Psoas muscle (tissue), 8 donors: ENCODE data around the gene KHDRBS1. TPM values are rescaled to one million over a fixed set of nuclear protein-coding genes. Genes with fewer than 3 reads are reported as not detected.
A peak's percentile ranks its signal among the peaks of the same experiment; 100 is the strongest.

Experiments
- ATAC-seq, 4 donors: fragments of 200-7000 bp; cut with Tn5 transposase; one replicate each; pipeline ENCODE4 v1.9.1; 2020; ENCODE audit warnings: moderate library complexity in 3 of 4, mild to moderate bottlenecking in 2 of 4
- DNase-seq, 2 donors: peaks; one replicate each; pipeline ENCODE4 v3.0.0-alpha.2; 2020
- H3K27ac ChIP-seq: fragments of 200-600 bp; one replicate; pipeline ENCODE4 v1.8.0; 2022
- H3K27me3 ChIP-seq, 3 donors: fragments of 200-600 bp in 1 of 3; one replicate each; pipeline versions ENCODE4 v1.6.1 to v1.8.0; 2013 to 2022; ENCODE audit warnings: low read length in 2 of 3, mild to moderate bottlenecking in 2 of 3, moderate library complexity in 1 of 3; ENCODE audit not compliant: insufficient read depth in 3 of 3
- H3K36me3 ChIP-seq, 2 donors: fragments of 200-600 bp in 1 of 2; one replicate each; pipeline versions ENCODE4 v1.6.1 to v1.8.0; 2013 to 2022; ENCODE audit warnings: low read depth in 1 of 2, mild to moderate bottlenecking in 1 of 2, moderate library complexity in 1 of 2; ENCODE audit not compliant: insufficient read depth in 1 of 2
- H3K4me1 ChIP-seq: fragments of 200-600 bp; one replicate; pipeline ENCODE4 v1.8.0; 2022
- H3K4me3 ChIP-seq: fragments of 200-600 bp; one replicate; pipeline ENCODE4 v1.8.0; 2022; ENCODE audit warnings: mild to moderate bottlenecking
- H3K9me3 ChIP-seq: fragments of 200-600 bp; one replicate; pipeline ENCODE4 v1.8.0; 2022
- WGBS, 3 donors: extraction: QIAGEN DNeasy Blood & Tissue Kit; methylation state at CpG; one replicate each; pipeline versions ENCODE4 v1.1.6 to v1.1.7; 2013; 5-methylcytosine and 5-hydroxymethylcytosine counted together
- intact Hi-C, 2 donors: fragments of 100-400 bp; cut with DNase I; formaldehyde crosslinking; loops; one replicate each; pipeline versions ENCODE4 v1.11.0 to v1.14.2; 2022
- polyA plus RNA-seq, 3 donors: library from polyadenylated mRNA; stranded (reverse); fragments of 200-250 nt; gene quantifications; one replicate each; pipeline ENCODE4 v1.2.3, GENCODE V29; 2013
- total RNA-seq, 4 donors: library from RNA; stranded (reverse); fragmentation: NEBNext Ultra II Directional in 2 of 4; extraction: Animal tissue kit (Norgen Biotek cat#: 25700) in 2 of 4; gene quantifications; one replicate each; pipeline versions ENCODE4 v1.2.1 to v1.2.4, GENCODE V29; 2021 to 2023
- TF ChIP-seq, protein P1 (sequence below): fragments of 200-600 bp; IDR thresholded peaks from one replicate; pipeline ENCODE4 v1.8.0; 2022; ENCODE audit warnings: antibody characterized with exemption
- donor health status: healthy with polysubstance abuse.
- donor health status: DM: no; HTN: no; CAD: no; lungs with moderate emphysema.
- donor health status: Bipolar disorder and iron deficiency.
- donor health status: healthy.
- donor health status: DM: yes; HTN: yes; CAD: no.
- donor health status: DM: no; HTN: no; CAD: no.
- donor health status: DM: no; HTN: no; CAD: no.
- donor health status: DM: yes; HTN: yes; CAD: no.

Gene KHDRBS1
- total and polyA plus RNA-seq, 7 donors: 30.6 to 64.5 (median 46.5) TPM

DNA sequence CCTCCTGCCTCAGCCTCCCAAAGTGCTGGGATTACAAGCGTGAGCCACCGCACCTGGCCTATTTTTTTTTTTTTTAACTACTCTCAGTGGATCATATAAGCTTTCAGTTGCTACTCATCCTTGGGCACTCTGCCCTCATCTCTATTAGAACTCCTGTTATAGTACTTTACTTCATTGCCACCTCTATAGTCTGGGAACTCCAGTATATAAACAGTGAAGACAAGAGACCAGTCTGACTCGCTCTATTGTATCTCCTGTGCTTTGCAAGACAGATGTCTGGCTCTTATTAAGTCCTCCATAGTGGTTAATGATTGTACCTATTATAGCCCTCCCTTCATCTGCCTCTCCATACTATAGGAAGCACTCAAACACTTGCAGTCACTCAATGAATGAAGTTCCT is 15.1 kb downstream of the KHDRBS1 start:
- Histone ChIP-seq H3K4me1 (peaks cover 6% of the 10 kb centered on the region), H3K36me3 (peaks cover 12 to 35% of the 10 kb centered on the region in 2 donors), H3K9me3 (no peaks in the 10 kb centered on the region), H3K27ac (no peak overlapping the region), H3K4me3 (no peak overlapping the region), H3K27me3 (no peaks in the 10 kb centered on the region)
- no peak for DNase-seq
- TF ChIP-seq, protein P1, sequence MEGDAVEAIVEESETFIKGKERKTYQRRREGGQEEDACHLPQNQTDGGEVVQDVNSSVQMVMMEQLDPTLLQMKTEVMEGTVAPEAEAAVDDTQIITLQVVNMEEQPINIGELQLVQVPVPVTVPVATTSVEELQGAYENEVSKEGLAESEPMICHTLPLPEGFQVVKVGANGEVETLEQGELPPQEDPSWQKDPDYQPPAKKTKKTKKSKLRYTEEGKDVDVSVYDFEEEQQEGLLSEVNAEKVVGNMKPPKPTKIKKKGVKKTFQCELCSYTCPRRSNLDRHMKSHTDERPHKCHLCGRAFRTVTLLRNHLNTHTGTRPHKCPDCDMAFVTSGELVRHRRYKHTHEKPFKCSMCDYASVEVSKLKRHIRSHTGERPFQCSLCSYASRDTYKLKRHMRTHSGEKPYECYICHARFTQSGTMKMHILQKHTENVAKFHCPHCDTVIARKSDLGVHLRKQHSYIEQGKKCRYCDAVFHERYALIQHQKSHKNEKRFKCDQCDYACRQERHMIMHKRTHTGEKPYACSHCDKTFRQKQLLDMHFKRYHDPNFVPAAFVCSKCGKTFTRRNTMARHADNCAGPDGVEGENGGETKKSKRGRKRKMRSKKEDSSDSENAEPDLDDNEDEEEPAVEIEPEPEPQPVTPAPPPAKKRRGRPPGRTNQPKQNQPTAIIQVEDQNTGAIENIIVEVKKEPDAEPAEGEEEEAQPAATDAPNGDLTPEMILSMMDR: no peak
- intact Hi-C loops: no loop called here
- peak; percentile 67 to 86 (median 75) for ATAC-seq
- 60 to 75% (median 62%) methylated on average over 3 of the region's 3 CpGs for WGBS, 3 donors

DNA sequence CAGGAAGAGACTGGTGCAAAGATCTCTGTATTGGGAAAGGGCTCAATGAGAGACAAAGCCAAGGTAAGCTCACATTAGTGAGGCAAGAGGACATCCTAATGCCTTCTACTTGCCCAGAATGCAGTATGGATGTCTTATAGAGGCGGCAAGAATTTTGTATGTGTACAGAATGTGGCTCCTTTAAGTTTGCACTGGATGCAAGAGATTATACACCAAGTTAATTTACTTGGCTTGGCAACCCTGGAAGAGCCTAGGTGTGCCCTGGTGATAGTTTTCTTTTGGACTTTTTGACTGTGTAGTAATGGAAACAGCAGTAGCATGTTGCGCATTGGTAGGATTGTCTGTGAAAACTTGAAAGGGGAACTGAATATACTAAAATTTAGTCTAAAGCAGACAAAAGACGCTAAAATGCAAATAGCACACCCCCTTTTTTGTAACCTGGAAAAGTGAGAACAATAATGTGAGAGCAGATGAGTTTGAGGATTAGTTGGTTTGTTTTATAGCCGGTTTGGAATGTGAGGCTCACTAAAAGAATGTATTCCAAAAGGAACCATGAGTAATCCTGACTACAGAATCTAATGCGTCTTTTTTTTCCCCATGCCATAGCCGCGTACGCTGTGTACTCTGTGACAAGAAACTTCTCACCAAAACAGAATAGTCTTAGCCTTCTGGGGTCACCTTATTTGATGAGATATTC is 18.1 kb downstream of the KHDRBS1 start:
- no peak overlapping the region for H3K4me3 ChIP-seq

DNA sequence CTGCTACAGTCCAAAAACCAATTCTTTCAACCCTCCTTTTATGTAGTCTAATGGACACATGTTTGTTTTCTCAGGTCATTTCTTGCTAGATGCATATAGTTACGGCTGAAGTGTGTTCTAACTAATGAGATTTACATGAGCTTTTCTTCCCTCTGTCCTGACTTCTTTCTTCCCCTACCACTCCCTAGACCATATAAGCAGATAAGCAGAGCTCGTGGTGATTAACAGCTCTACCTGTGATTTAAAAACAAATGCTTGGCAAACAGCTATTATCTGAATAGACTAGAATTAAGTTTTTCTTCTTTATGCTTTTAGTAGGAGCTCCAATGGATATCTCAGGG is 18.6 kb downstream of the KHDRBS1 start:
- peaks cover 6% of the 10 kb centered on the region for H3K4me1 ChIP-seq
- no peak for DNase-seq
- TF ChIP-seq, protein P1: no peak
- H3K36me3 ChIP-seq: peaks cover 16 to 60% of the 10 kb centered on the region in 2 donors
- ATAC-seq: no peak
- H3K27me3 ChIP-seq: no peaks in the 10 kb centered on the region
- intact Hi-C loops: no loop called here
- no peak overlapping the region for H3K4me3 ChIP-seq
- 87 to 98% (median 90%) methylated on average over 2 of the region's 2 CpGs for WGBS, 3 donors
- no peaks in the 10 kb centered on the region for H3K9me3 ChIP-seq
- no peak overlapping the region for H3K27ac ChIP-seq

More for the DNA sequence above, 18.1 kb downstream of the KHDRBS1 start:
- 75 to 83% (median 82%) methylated on average over 8 of the region's 8 CpGs for WGBS, 3 donors
- Histone ChIP-seq H3K27me3 (no peaks in the 10 kb centered on the region), H3K36me3 (peaks cover 16 to 60% of the 10 kb centered on the region in 2 donors), H3K9me3 (no peaks in the 10 kb centered on the region), H3K27ac (no peak overlapping the region), H3K4me1 (peaks cover 6% of the 10 kb centered on the region)
- TF ChIP-seq, protein P1: no peak
- DNase-seq: no peak
- ATAC-seq: peak in 3 of 4 donors; percentile 50 to 68 (median 59)
- intact Hi-C loops: no loop called here

DNA sequence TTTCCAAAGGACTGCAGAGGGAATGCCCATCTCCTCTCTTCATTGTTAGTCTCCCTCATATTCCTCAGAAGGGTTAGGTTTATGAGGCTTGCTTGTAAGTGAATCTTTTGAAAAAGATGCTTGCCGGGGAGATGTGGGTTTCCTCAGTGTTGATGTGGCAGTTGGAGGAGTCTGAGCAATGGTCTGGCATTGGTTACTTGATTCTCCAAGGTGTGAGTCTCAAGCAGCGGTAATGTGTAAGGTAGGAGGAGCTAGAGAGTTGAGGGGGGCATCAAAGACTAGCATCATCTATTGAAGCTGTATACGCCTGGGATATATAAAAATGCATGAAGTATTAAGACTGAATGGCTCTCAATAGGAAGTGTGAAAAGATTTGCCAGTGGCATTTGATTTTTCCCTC is 21.5 kb downstream of the KHDRBS1 start:
- ATAC-seq: no peak
- no peak overlapping the region for H3K4me3 ChIP-seq
- no peak overlapping the region for H3K27ac ChIP-seq
- no peaks in the 10 kb centered on the region for H3K9me3 ChIP-seq
- no peaks in the 10 kb centered on the region for H3K27me3 ChIP-seq
- H3K36me3 ChIP-seq: peaks cover 28 to 59% of the 10 kb centered on the region in 2 donors
- TF ChIP-seq, protein P1: no peak
- no peaks in the 10 kb centered on the region for H3K4me1 ChIP-seq
- intact Hi-C loops: no loop called here
- WGBS, 3 donors: 87 to 89% (median 88%) methylated on average over 3 of the region's 3 CpGs
- DNase-seq: no peak

DNA sequence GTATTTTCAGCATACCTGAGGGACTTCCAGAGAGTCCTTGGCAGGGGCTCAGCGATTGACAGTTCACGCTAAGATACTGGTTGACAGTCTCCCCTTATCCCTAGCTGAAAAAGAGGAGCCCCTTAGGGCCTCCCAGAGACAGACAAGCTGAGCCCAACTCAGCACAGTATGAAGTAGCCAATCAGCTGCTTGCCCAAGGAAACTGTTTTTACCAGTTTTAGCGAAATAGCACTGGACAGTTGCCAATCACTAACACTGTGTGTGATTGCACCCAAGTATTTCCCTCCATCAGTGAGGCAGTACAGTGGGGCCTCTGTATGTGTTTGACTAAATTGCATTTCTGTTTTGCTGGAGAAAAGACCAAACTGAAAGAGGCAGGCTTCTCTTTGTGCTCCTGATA is 27.0 kb downstream of the KHDRBS1 start:
- TF ChIP-seq, protein P1: no peak
- Histone ChIP-seq H3K27me3 (no peaks in the 10 kb centered on the region), H3K36me3 (peaks cover 9 to 32% of the 10 kb centered on the region in 2 donors), H3K9me3 (no peaks in the 10 kb centered on the region), H3K27ac (no peak overlapping the region), H3K4me3 (no peak overlapping the region), H3K4me1 (no peaks in the 10 kb centered on the region)
- WGBS, 3 donors: 81 to 93% (median 83%) methylated on average over 3 of the region's 3 CpGs
- ATAC-seq (no peak), DNase-seq (no peak)
- intact Hi-C loops: no loop called here
